K562 (cell line): ENCODE data around the gene LIAS. TPM values are rescaled to one million over a fixed set of nuclear protein-coding genes. Genes with fewer than 3 reads are reported as not detected.

ENCODE experiments used
- ATF7 ChIP-seq: fragments of 450-650 bp; IDR thresholded peaks from 2 replicates; pipeline ENCODE4 v1.7.1; 2014; ENCODE audit warnings: mild to moderate bottlenecking, moderate library complexity
- CEBPZ ChIP-seq: fragments of 150-350 bp; IDR thresholded peaks from 2 replicates; pipeline ENCODE4 v1.6.1; 2014; ENCODE audit warnings: low read depth, mild to moderate bottlenecking, low read length, borderline replicate concordance
- CHD2 ChIP-seq: IDR thresholded peaks from 2 replicates; pipeline ENCODE4 v1.6.1; 2011; ENCODE audit warnings: low read depth, low read length
- COPS2 ChIP-seq: fragments of 450-650 bp; conservative IDR thresholded peaks from 2 replicates; pipeline ENCODE4 v1.6.1; 2016; ENCODE audit warnings: mild to moderate bottlenecking, moderate library complexity
- FOXK1 ChIP-seq: sonication (generic); formaldehyde crosslinking; IDR thresholded peaks from 2 replicates; pipeline ENCODE4 v1.8.0; 2022; ENCODE audit warnings: missing genetic modification reagents, mild to moderate bottlenecking, borderline replicate concordance
- HDAC1 ChIP-seq, 2 experiments: fragments of 450-650 bp; IDR thresholded peaks; 2 replicates each; pipeline ENCODE4 v1.6.1; 2016 to 2017; ENCODE audit warnings: inconsistent platforms in 1 of 2, mild to moderate bottlenecking in 1 of 2, moderate library complexity in 1 of 2
- HDAC2 ChIP-seq: fragments of 450-650 bp; IDR thresholded peaks from 2 replicates; pipeline ENCODE4 v1.6.1; 2016; ENCODE audit warnings: mild to moderate bottlenecking
- HDAC6 ChIP-seq: IDR thresholded peaks from 2 replicates; pipeline ENCODE4 v1.6.1; 2012; ENCODE audit warnings: low read depth, mild to moderate bottlenecking, control low read depth, inconsistent platforms, low read length, moderate library complexity
- HDGF ChIP-seq: fragments of 450-650 bp; IDR thresholded peaks from 2 replicates; pipeline ENCODE4 v1.6.1; 2016
- HINFP ChIP-seq: fragments of 450-650 bp; conservative IDR thresholded peaks from 2 replicates; pipeline ENCODE4 v1.6.1; 2016; ENCODE audit warnings: missing genetic modification characterization, low read depth, mild to moderate bottlenecking, control low read depth, missing compliant biosample characterization
- HMG20A ChIP-seq: fragments of 450-650 bp; formaldehyde crosslinking; conservative IDR thresholded peaks from 2 replicates; pipeline ENCODE4 v1.4.0; 2020; ENCODE audit warnings: mild to moderate bottlenecking, mixed read lengths
- PCBP2 ChIP-seq: fragments of 200-400 bp; formaldehyde crosslinking; IDR thresholded peaks from 2 replicates; pipeline ENCODE4 v1.6.1; 2018; ENCODE audit warnings: low read length, low read depth, mild to moderate bottlenecking, moderate library complexity; ENCODE audit not compliant: poor library complexity, severe bottlenecking
- RERE ChIP-seq: sonication (generic); formaldehyde crosslinking; IDR thresholded peaks from 2 replicates; pipeline ENCODE4 v1.8.0; 2023; ENCODE audit warnings: missing genetic modification reagents, mild to moderate bottlenecking, borderline replicate concordance
- SRSF9 ChIP-seq: fragments of 200-400 bp; formaldehyde crosslinking; IDR thresholded peaks from 2 replicates; pipeline ENCODE4 v1.6.1; 2017; ENCODE audit warnings: low read depth, low read length, borderline replicate concordance
- ZBTB9 ChIP-seq: fragments of 450-650 bp; formaldehyde crosslinking; IDR thresholded peaks from 2 replicates; pipeline ENCODE4 v1.4.0; 2020; ENCODE audit warnings: mild to moderate bottlenecking, moderate library complexity
- ZNF274 ChIP-seq: IDR thresholded peaks from 2 replicates; pipeline ENCODE4 v1.6.1; 2011; ENCODE audit warnings: low read depth, mild to moderate bottlenecking, low read length, moderate library complexity, borderline replicate concordance
- ZNF778 ChIP-seq: fragments of 450-650 bp; formaldehyde crosslinking; IDR thresholded peaks from 2 replicates; pipeline ENCODE4 v1.4.0; 2020; ENCODE audit warnings: mild to moderate bottlenecking, moderate library complexity
- polyA plus RNA-seq, 8 experiments: library from polyadenylated mRNA; depleted of rRNA in 4 of 8; stranded (reverse) in 5 of 8; unstranded in 3 of 8; fragments of >200 nt; fragmentation: Nextera tagmentation in 2 of 8; fragmentation: Illumina TruSeq in 1 of 8; extraction: Ambion mirVana in 2 of 8; extraction: Trizol in 1 of 8; gene quantifications; 2 replicates each; pipeline versions ENCODE4 v1.2.1 to v1.2.3, GENCODE V29; 2011 to 2014; ENCODE audit warnings: inconsistent platforms in 1 of 8, missing spikeins in 1 of 8
- total RNA-seq, 7 experiments: library from RNA; depleted of rRNA in 6 of 7; stranded (reverse); fragments of >200 nt in 6 of 7; fragmentation: Illumina TruSeq in 2 of 7; extraction: Trizol in 2 of 7; gene quantifications; 2 replicates each; pipeline versions ENCODE4 v1.2.1 to v1.2.3, GENCODE V29; 2011 to 2021; ENCODE audit warnings: low replicate concordance in 1 of 7

The LIAS gene
- total and polyA plus RNA-seq, 9 of the 15 experiments (the other 6 are each of a cell fraction or from before 2014, with no cell fraction given) = 21.9 to 57.1 (median 42.1) TPM

GRCh38 chr4:39464886-39465501, 6.1 kb downstream of the LIAS start (continued):
- TF ChIP-seq RERE (CRISPR knock-in tag) (no peak), HMG20A (CRISPR knock-in tag) (no peak), HDAC2 (peak; percentile 22; the same call in 1 of the 2 replicates), ZNF274 (no peak), HDAC1 (IDR thresholded peaks at IDR 0.05) (no peak), ATF7 (peak; percentile 99), ZNF778 (no peak), PCBP2 (no peak), COPS2 (no peak), CHD2 (no peak), HDGF (no peak), FOXK1 (CRISPR knock-in tag) (no peak), ZBTB9 (CRISPR knock-in tag) (no peak), SRSF9 (no peak), CEBPZ (no peak), HDAC6 (no peak), HINFP (tag) (no peak)
